Embryonic facial prominence (tissue), 1 donor: ENCODE measurements around the gene KCNIP4.

Experiments
- DNase-seq: peaks from one replicate; pipeline ENCODE4 v3.0.0-alpha.2; 2016; ENCODE audit errors: extremely low spot score

The KCNIP4 gene

DNA sequence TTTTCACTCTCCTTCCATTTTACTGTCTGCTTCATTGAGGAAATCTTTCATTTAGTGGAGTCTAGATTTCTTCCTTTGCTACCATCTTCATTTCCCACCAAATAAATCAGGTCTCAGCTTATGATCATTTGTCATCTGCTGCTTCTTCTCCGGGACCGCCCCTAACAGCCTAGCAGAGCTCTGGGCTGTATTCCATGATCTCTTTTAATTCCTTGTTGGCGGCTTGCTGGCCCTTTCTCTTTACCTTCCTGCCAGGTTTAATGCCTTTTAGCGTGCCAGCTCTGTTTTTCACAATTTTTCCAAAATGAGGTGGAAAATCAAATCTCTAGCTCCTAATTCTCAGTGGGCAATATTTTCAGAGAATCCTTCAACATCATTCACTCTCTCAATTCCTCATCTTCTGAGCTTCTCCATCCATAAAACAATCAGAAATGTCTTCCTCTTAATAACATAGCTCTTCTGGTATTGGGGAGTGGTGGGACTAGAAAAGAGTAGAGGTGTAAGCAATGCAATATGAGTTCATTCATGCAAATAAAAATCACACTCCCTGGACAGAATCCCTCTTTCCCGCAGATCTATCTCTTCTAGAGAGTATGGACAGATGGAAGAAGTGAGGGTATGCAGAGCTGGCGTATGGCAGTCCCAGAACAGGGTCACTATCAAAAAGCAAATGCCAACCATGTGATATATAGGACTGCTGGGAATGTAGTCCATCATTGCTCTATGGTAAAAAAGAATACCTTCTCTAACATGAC is 491.3 kb downstream of the KCNIP4 start:
- DNase-seq: no peak

DNA sequence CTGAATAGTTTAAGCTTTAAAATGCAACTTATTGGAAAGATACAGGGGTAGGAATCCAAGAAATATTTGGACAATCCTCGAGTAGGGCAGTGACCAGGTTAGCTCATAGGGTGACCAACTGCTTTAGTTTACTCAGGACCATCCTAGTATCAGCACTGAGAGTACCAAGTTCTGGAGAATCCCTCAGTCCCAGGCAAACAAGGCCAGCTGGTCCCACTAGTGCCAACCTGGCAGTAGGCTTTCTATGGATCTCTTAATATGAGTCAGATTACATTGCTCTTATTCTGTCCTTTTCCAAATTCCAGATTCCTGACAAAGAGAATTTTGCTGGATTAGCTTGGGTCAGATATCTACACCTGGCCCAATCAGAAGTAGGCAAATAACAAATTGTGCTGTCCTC is 493.7 kb downstream of the KCNIP4 start:
- DNase-seq: no peak

DNA sequence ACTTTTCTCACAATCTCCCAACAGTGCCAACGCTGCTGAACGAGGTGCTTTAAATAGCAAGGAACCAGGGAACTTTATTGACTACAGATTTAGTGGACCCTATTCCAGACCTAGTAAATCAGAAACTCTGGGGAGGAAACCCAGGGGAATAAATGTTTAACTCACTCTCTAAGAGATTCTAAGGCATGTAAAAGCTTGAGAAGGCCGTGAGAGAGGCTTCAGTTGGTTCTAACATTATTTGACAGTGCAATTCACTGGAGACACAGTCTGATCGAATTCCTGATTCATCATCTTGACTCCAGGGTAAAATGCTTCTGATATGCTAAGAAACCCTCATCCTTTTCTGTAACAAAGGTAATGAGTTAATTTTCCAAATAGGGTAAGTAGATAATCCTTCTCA is 494.4 kb downstream of the KCNIP4 start:
- DNase-seq: no peak

DNA sequence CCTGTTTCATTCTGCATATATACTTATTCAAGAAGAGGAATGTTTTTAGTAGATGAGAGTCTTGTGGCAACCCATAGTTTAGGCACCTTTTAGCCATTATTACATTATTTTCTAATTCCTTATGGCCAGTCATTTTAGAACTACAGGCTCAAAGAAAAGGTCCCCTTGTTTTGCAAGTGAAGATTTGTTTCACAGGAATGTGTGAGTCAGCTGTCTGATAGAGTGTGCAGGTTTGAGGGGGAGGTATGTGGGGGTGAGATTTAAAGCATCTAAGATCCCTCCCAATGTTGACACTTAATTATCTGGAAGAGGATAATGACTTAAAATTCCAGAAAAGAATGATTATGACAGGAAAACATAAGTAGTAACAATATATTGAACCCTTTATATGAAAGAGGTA is 495.6 kb downstream of the KCNIP4 start:
- no peak for DNase-seq

DNA sequence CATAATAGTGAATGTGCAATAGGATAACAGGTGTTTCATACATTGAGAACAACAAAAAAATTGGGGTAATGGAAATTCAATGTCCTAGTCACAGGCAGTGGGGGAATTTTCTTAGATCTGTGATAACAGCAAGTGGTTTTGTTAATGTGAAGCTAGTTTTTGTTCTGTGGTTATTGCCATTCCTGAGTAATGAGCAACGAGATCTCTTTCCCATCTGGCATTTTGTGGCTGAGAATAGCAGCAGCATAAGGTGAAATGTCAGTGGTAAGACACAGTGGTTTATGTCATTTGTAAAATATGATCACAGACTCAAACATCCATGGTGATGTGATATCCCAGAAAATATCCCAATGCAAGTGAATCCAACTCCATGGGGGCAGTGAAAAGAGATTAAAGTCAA is 497.5 kb downstream of the KCNIP4 start:
- no peak for DNase-seq

DNA sequence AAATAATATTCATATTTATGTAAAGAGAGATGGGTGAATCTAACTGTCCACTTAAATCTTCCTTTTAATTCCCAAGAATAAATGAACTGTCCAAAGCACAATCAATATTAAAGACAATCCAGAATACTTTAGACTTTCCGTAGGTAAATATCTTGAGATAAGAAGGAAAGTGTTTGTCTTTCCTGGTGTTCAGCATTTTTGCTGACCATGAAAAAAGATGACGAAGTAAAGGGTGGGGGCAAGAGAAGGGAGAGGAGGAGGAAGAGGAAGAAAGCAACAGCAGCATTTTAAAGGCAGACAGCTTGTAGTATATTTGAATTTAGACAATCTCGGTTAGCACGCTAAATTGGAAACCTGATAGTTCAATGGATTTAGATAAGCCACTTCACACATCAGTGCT is 498.2 kb downstream of the KCNIP4 start:
- DNase-seq: no peak

DNA sequence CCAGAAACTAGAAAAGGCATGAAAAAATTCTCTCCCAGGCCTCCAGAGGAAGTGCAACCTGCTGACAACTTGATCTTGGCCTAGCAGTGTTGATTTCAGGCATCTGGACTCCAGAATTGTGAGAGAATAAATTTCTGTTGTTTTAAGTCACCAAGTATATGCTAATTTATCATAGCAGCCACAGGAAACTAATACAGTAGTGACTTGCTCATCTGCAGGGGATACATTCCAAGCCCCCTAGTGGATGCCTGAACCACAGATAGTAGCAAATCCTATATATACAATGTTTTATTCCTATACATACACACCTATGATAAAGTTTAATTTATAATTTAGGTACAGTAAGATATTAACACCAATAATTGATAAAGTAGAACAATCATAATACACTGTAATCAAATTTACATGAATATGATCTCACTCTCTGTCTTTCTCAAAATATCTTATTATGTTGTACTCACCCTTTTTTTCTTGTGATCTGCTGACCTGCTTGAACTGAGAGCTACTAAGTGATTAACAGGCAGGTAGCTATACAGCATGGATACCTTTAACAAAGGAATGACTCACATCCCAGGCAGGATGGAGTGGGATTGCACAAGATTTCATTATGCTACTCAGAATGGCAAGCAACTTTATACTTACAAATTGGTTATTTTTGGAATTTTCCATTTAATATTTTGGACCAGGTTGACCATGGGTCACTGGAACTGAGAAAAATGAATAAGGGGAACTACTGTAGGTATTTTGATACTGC is 501.1 kb downstream of the KCNIP4 start:
- no peak for DNase-seq

DNA sequence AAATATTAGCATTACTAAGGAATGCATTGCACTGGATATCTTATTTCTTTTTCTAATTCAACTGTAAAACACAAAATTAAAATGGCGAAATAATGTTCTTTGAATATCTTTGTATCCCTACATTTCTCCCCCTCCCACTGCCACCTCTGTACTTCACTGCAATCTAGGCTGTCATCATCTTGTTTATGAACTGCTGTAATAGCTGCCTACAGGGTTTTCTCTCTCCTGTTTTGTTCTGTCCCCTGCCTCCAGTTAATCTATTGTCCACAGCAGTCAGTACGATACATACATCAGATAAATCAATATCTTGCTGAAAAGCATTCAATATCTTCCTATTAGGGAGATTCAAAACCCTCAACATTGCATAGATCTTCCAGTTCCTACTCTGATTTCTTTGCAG is 528.4 kb downstream of the KCNIP4 start:
- DNase-seq: no peak

DNA sequence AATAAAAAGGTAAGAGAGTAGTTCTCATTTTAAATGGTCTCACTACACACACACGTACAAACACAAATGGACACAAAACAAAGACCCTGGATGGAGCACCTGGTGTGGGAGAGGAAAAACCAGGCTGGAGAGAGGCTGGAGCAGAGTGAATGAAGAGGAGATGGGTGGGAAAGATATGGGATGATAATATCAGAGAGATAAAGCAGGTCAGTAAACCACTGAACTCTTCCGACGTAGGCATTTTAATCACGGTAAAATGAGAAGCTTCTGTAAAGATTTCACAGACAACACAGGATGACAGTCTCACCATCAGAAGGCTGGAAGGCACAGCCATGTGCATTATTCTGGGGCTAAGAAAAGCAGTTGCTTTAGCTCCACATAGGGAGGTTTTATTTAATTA is 532.8 kb downstream of the KCNIP4 start:
- DNase-seq: no peak

DNA sequence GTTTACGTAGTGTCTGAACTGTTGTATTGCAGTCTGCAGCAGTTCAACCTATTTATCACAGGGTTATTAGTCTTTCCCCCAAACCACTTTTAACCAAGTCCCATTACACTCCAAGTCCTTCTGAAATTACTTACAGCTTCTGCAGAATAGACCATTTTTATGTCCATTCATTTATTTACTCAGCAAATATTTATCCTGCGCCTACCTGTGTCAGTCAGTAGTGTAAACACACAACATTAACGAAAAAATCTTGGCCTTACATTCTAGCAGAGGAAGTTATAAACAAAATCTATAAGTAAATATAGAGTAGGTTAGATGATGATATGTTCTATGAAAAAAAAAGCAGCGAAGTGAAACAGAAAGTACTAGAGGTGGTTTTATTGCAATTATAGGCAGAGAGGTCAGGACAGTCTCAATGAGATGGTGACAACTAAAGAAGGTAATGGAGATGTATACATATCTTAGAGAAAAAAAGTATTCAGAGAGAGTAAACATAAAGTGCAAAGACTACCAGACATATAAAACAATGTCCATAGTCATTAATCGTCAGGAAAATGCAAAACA is 534.7 kb downstream of the KCNIP4 start:
- no peak for DNase-seq

DNA sequence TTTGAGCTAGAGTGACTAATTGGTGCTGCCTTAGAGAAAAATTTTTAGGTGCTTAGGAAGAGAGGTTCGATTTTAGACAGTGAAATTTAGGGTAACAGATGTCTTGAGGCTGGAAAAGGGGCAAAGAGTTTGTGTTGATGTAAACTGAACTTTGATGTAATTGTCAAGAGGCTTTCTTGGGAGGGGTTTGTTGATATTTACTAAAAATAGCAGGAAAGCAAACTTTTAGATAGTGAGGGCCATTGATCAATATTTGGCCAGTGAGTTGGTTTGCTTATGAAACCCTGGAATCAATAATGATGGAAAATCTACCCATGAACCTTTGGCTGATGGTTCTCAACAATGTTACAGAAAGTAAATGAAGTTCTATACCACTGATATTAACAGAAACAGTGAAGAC is 537.5 kb downstream of the KCNIP4 start:
- DNase-seq: no peak

DNA sequence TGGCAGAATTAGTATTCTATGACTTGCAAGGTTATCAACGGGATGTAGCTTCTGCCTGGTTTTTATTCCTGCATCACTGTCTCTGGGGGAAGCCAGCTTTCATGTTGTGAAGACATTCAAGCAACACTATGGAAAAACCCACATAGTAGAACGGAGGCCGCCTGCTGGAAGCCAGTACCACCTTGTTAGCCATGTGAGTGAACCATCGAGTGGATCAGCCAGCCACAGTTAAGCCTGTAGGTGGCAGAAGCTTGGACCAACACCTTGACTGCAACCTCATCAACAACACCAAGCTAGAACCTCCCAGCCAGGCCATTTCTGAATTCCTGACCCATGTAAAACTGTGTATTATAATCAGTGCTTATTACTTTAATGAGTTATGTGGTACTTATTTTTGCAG is 538.2 kb downstream of the KCNIP4 start:
- no peak for DNase-seq

DNA sequence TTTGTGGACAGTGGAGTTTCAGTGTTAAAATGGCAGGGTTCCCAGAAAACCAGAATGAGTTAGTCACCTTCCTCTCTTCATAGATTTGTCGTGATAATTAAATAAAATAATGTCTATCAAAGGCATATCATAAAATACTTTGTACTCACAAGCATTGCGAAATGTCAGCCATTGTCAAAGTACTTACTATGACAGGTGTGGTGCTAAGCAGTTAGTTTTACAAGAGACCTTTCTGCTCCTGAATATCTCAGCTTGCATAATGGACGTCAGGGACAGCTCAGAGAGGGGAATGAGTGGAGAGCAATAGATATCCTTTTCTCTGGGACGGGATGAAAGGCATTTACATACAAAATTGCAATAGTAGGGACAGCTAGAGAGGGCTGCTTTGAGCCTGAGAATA is 560.9 kb downstream of the KCNIP4 start:
- no peak for DNase-seq

DNA sequence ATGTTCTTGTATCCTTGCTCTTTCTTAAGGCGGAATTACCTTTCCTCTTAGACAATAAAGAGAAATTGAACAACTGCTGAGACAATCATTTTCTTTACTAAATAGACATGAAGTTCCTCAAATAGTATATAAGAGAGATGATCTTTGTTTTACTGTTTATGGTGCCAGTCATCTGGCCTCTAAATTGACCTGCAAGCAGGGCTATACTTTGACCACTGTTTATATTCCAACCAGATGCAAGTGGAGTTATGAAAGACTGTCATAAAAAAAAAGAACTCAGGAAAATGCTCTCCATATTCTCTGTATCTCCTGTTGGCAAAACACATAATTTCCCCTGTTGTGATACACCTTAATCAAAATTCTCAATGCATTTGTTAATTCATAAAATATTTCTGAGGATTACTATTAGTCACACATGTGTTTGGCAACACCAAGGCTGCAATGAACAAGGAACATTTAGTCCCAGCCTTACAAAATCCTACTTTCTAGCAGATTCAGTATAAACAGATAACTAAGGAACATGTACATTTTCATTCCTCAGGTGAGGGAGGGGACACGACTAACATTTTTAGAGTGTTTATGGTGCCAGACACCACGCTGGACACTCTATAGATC is 562.3 kb downstream of the KCNIP4 start:
- DNase-seq: no peak

DNA sequence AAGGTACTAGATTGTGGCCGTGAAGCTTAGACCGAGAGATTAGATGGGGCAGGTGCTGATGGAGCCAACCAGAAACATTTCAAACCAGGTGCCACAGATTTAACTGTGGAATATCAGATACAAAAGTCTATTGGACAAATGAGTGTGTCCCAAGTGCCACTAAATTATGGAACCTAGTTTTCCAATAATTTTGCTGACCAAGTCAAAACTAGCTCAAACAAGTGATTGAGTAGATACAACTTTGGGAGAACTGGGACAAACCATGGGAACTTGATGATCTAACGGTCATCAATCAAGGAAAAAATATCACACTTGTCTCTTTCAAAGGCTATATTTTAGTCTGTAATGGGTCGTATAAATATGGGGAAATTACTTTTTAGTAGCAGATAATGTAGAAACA is 562.9 kb downstream of the KCNIP4 start:
- DNase-seq: no peak

DNA sequence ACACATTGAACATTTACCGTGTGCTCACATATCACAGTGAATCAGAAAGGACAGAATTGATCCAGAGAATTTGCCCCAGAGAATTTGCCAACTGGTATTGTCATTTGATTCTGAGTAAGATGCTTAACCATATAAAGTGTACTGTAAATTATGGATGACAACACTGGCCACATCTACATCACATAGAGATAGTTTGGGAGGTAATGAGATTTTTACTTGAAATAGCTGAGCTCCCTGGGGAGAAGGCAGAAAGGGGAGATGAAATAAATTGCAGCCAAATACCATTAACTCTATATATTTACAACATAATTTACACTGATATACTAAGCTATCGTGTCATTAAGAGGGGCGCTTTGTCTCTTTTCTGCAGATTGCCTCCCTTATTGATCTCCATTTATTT is 564.0 kb downstream of the KCNIP4 start:
- DNase-seq: no peak

DNA sequence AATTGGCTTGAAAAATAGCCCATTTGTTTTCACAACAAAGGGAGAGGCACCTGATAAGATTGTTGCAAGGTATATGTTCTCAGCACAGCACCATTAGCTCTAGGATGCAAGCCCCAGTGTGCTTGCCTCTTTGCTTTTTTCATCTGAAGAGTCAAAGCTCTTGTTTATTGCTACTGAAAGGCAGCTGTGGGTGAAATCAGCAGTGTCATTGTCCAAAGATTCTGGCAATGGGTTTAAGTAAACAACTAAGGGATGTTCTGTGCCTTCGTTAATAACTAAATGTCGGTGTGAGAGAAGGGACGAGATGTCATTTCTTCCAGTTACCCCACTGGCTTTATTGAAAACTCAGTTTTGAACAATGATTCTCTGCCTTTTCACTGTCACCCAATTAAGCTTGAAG is 567.7 kb downstream of the KCNIP4 start:
- DNase-seq: no peak

DNA sequence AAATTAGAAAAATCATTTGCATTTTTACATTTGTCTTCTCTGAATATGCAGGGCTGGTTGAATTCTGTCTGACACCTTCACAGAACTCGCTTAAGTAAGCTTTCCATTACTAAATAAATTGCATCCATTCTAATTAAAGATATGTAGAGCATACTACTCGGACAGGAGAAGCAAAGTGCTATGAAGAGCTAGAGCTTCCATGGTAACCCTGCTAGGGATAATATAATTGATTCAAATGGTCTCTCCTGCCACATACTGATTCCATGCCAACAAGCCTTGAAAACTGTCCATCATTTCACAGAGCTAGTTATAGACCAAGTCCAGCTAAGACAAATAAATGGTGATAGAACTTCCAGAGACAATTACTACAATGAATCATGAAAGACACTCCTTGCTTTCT is 571.5 kb downstream of the KCNIP4 start:
- DNase-seq: no peak

DNA sequence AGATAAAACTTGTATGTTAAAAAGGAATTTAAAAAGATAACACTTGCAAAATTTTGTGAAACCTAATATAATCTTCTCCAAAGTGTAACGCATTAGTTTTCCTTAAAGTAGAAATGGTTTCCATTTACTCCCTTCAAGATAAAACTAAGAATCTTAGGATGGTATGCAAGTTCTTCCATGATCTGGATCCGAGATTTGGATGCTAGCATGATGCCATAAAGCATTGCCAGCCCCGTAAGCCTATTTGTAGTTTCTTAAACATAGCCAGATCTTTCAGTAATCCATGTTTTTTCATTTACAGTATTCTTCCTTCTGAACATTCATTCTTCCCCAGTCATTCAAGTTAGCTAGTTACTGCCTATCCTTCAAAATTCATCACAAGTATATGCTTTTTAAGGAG is 572.4 kb downstream of the KCNIP4 start:
- DNase-seq: no peak

DNA sequence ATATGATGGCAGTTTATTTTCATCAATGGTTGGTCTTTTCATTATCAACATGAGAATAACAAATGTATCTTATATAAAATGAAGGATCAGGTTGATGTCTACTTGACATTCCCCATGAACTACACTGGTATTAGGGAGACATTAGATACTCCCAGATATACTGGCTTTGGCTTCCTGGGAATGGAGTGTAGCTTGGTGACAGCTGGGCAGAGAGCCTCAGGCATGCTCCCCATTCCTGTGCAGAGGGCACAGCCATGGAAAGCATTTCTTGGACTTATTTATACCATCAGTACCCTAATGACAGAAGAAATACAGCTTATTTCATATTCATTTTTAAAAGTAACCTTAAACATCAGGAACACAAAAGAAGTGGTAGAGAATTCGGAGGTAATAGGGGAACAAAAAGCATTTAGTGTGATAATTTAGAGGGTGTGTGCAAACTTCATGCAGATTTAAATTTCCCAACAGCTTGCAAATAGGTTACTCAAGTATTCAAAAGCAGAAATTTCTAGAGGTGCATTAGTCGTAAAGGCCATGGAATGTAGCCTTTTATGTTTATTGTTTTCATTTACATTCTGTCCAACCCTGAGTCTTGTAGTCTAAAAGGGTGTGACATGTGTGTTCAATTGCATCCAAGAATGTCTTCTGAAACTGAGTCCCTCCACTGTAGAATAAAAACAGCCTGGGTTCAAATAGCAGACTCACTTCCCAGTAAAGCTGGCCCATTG is 573.8 kb downstream of the KCNIP4 start:
- no peak for DNase-seq

DNA sequence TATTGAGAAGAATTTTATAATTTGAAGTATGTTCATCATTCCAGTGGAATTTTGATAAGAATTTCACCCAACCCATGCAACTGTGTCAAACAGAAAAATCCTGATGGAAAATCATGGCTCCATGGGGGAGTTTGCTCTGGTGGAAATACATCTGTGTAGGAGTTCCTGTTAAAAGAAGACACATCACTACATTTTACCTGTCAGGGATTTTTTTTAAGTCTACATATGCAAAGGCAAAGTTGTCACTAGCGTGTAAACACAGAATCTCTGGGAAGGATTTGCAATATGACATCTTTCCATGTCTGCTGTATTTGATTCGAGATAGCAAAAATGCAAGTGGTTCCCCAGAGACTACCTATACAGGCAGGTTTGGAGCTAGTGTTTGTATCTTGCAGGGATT is 581.0 kb downstream of the KCNIP4 start:
- DNase-seq: no peak

DNA sequence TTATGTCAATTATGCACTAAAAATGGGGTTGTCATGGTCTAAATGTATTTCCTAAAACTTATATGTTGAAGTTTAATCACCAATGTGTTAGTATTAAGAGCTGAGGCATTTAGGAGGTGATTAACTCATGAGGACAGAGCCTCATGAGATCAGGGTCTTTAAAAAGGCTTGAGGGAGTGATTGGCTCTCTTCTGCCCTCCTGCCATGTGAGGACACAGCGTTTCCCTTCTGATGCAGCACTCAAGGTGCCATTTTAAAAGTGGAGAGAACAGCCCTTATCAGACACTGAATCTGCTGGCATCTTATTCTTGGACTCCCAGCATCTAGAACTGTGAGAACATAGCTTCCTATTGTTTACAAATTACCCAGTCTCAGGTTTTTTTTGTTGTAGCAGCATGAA is 581.7 kb downstream of the KCNIP4 start:
- no peak for DNase-seq
